A673 (cell line): ENCODE measurements around the gene NDUFAF5.

Experiments
- EZH2 ChIP-seq: fragments of 200-600 bp; sonication (generic); IDR thresholded peaks from 2 replicates; pipeline ENCODE4 v1.6.1; 2017; ENCODE audit warnings: borderline replicate concordance, low read depth, mild to moderate bottlenecking, mixed read lengths, antibody characterized with exemption, low read length; ENCODE audit not compliant: poor library complexity, severe bottlenecking
- TF ChIP-seq, protein P1 (sequence below): fragments of 300-800, 200-600 bp; sonication (generic); conservative IDR thresholded peaks from 2 replicates; pipeline ENCODE4 v1.5.1; 2017; ENCODE audit warnings: low read depth, mild to moderate bottlenecking, antibody characterized with exemption, low read length, moderate library complexity, mixed read lengths

DNA sequence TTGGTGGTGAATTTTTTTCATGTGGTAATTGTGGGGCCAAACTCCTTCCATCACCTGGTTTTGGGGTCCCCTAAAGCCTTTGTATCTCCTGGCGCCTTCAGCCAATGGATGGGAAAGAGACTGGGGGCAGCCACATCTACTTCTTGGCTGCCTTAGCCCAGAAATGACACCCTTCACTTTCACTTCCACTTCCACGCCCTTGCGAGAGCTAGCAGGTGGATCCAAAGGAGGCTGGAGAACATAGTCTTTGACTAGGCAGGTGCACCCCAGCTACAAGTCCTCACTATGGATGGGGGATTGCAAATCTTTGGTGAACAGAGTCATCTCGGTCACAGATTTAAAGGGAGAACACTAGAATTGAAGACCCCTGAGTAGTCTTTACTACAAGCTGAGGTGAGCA is 70.8 kb downstream of the NDUFAF5 start:
- TF ChIP-seq, protein P1, sequence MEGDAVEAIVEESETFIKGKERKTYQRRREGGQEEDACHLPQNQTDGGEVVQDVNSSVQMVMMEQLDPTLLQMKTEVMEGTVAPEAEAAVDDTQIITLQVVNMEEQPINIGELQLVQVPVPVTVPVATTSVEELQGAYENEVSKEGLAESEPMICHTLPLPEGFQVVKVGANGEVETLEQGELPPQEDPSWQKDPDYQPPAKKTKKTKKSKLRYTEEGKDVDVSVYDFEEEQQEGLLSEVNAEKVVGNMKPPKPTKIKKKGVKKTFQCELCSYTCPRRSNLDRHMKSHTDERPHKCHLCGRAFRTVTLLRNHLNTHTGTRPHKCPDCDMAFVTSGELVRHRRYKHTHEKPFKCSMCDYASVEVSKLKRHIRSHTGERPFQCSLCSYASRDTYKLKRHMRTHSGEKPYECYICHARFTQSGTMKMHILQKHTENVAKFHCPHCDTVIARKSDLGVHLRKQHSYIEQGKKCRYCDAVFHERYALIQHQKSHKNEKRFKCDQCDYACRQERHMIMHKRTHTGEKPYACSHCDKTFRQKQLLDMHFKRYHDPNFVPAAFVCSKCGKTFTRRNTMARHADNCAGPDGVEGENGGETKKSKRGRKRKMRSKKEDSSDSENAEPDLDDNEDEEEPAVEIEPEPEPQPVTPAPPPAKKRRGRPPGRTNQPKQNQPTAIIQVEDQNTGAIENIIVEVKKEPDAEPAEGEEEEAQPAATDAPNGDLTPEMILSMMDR: no peak
- TF ChIP-seq EZH2: no peak
